Right atrium auricular region (tissue), 2 donors: ENCODE data around the gene NSMCE3. TPM values are rescaled to one million over a fixed set of nuclear protein-coding genes. Genes with fewer than 3 reads are reported as not detected.

ENCODE experiments used
- DNase-seq: peaks from one replicate; pipeline ENCODE4 v3.0.0-alpha.2; 2019; ENCODE audit warnings: low spot score
- H3K27ac ChIP-seq, 2 donors: fragments of 200-600 bp; sonication (generic); 1 replicate in 1 of 2; 2 replicates in 1 of 2; pipeline ENCODE4 v1.5.1; 2016 to 2019
- H3K27me3 ChIP-seq, 2 donors: fragments of 200-600 bp; sonication (generic); one replicate each; pipeline versions ENCODE4 v1.5.1 to v1.6.0; 2017 to 2019
- H3K36me3 ChIP-seq: fragments of 200-600 bp; sonication (generic); one replicate; pipeline ENCODE4 v1.5.1; 2016
- H3K4me1 ChIP-seq, 2 donors: fragments of 200-600 bp; sonication (generic); one replicate each; pipeline versions ENCODE4 v1.5.1 to v1.6.0; 2017 to 2019
- H3K4me3 ChIP-seq, 2 donors: fragments of 200-600 bp; sonication (generic); 1 replicate in 1 of 2; 2 replicates in 1 of 2; pipeline ENCODE4 v1.5.1; 2017 to 2019; ENCODE audit warnings: mild to moderate bottlenecking in 1 of 2, moderate library complexity in 1 of 2
- H3K9me3 ChIP-seq, 2 donors: fragments of 200-600 bp; sonication (generic); one replicate each; pipeline ENCODE4 v1.5.1; 2019
- CTCF ChIP-seq, 2 donors: fragments of 200-600 bp; sonication (generic); IDR thresholded peaks; one replicate each; pipeline ENCODE4 v1.5.1; 2019; ENCODE audit warnings: antibody characterized with exemption in 2 of 2
- total RNA-seq, 2 donors: library from RNA; depleted of rRNA; stranded (reverse); fragments of >200 nt; gene quantifications; one replicate each; pipeline ENCODE4 v1.1.0, GENCODE V29; 2016

NSMCE3 gene
- total RNA-seq, 2 donors from 2014 or later = 8.8 to 11.5 TPM

- Histone ChIP-seq H3K27me3 (no peaks in the 10 kb centered on the region), H3K4me3 (no peak overlapping the region), H3K9me3 (no peaks in the 10 kb centered on the region), H3K36me3 (no peaks in the 10 kb centered on the region), H3K27ac (no peak overlapping the region), H3K4me1 (no peaks in the 10 kb centered on the region)
- no peak for TF ChIP-seq CTCF (IDR thresholded peaks at IDR 0.05)
- DNase-seq = no peak
Measured at GRCh38 chr15:29278436-29279105, 8.9 kb upstream of the NSMCE3 start.

- DNase-seq = no peak
- Histone ChIP-seq H3K27me3 (no peaks in the 10 kb centered on the region), H3K36me3 (no peaks in the 10 kb centered on the region), H3K4me3 (no peak overlapping the region), H3K4me1 (no peaks in the 10 kb centered on the region), H3K9me3 (no peaks in the 10 kb centered on the region), H3K27ac (no peak overlapping the region)
- TF ChIP-seq CTCF (IDR thresholded peaks at IDR 0.05) = no peak
Measured at GRCh38 chr15:29276366-29276765, 6.7 kb upstream of the NSMCE3 start.

- H3K4me3 ChIP-seq = no peak overlapping the region
- H3K4me1 ChIP-seq = no peaks in the 10 kb centered on the region
- no peak overlapping the region for H3K27ac ChIP-seq
- H3K36me3 ChIP-seq = no peaks in the 10 kb centered on the region
- H3K27me3 ChIP-seq = no peaks in the 10 kb centered on the region
- no peaks in the 10 kb centered on the region for H3K9me3 ChIP-seq
- TF ChIP-seq CTCF (IDR thresholded peaks at IDR 0.05) = no peak
- no peak for DNase-seq
Measured at GRCh38 chr15:29275855-29276254, 6.2 kb upstream of the NSMCE3 start.

GRCh38 chr15:29274946-29275345, 5.3 kb upstream of the NSMCE3 start:
- H3K27ac ChIP-seq = no peak overlapping the region
- H3K4me3 ChIP-seq = no peak overlapping the region
- H3K9me3 ChIP-seq = no peaks in the 10 kb centered on the region
- TF ChIP-seq CTCF (IDR thresholded peaks at IDR 0.05) = no peak
- no peak for DNase-seq
- peaks cover 0 to 7% of the 10 kb centered on the region in 2 donors for H3K4me1 ChIP-seq
- H3K27me3 ChIP-seq = no peaks in the 10 kb centered on the region
- H3K36me3 ChIP-seq = no peaks in the 10 kb centered on the region

GRCh38 chr15:29272219-29272618, 2.6 kb upstream of the NSMCE3 start:
- no peaks in the 10 kb centered on the region for H3K36me3 ChIP-seq
- H3K4me3 ChIP-seq = no peak overlapping the region
- peaks cover 0 to 18% of the 10 kb centered on the region in 2 donors for H3K4me1 ChIP-seq
- DNase-seq = no peak
- H3K27ac ChIP-seq = no peak overlapping the region
- H3K9me3 ChIP-seq = no peaks in the 10 kb centered on the region
- no peak for TF ChIP-seq CTCF (IDR thresholded peaks at IDR 0.05)
- no peaks in the 10 kb centered on the region for H3K27me3 ChIP-seq

- no peak overlapping the region for H3K27ac ChIP-seq
- H3K4me3 ChIP-seq = no peak overlapping the region
Measured at GRCh38 chr15:29270976-29271375, 1.4 kb upstream of the NSMCE3 start.

More at GRCh38 chr15:29270976-29271375, 1.4 kb upstream of the NSMCE3 start:
- no peak for DNase-seq
- no peak for TF ChIP-seq CTCF (IDR thresholded peaks at IDR 0.05)
- H3K4me1 ChIP-seq = peaks cover 0 to 28% of the 10 kb centered on the region in 2 donors
- no peaks in the 10 kb centered on the region for H3K36me3 ChIP-seq
- no peaks in the 10 kb centered on the region for H3K27me3 ChIP-seq
- no peaks in the 10 kb centered on the region for H3K9me3 ChIP-seq
